ENCODE results near the gene SH3BP5L. TPM values are rescaled to one million over a fixed set of nuclear protein-coding genes. Genes with fewer than 3 reads are reported as not detected.
A peak's percentile ranks its signal among the peaks of the same experiment; 100 is the strongest.
"Not testable (repeated sequence)": the region's sequence is repeated elsewhere in the genome, so short reads cannot be mapped to it uniquely, and the experiment has no call there.

The SH3BP5L gene
- total RNA-seq, 1 donor from 2014 or later, result 25.6 TPM

DNA sequence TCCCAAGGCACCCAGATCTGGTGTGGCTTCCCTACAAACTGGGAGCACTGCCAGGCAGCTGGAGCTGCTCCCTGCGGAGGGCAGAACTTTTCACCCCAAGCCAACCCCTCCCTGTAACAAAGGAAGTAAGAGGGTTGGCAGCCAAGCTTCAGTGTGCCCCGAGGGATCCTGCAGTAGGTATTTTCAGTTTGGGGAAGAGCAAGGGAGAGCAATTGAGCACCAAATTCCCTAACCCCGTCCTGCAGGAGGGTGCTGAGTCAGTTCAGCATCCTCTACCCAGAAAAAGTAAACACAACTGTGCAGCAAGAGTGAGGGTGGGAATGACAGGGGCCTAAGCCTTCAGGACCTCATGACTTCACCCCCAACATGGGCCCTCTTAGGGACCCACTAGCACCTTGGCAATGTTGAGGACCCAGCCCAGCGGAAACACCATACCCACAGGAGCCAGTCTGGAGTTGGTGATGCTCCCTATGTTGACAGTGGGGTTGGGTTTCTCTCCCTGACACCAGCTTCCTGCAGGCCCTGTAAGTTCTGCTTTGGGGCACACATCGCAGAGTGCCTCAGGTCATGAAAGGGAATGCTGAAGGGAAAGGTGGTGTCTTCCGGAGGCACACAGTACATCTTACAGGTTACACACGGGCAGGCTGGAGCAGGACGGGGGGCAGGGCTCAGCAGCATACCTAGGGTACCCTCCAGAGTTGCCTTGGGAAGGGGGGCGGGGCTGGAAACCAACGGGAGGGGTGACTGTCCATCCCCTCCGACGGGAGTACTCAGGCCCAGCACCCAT, 14.8 kb downstream of the SH3BP5L start:
- H3K4me3 ChIP-seq (ENCODE audit: low read depth, low read length), result no peak overlapping the region
- TF ChIP-seq, protein P1, sequence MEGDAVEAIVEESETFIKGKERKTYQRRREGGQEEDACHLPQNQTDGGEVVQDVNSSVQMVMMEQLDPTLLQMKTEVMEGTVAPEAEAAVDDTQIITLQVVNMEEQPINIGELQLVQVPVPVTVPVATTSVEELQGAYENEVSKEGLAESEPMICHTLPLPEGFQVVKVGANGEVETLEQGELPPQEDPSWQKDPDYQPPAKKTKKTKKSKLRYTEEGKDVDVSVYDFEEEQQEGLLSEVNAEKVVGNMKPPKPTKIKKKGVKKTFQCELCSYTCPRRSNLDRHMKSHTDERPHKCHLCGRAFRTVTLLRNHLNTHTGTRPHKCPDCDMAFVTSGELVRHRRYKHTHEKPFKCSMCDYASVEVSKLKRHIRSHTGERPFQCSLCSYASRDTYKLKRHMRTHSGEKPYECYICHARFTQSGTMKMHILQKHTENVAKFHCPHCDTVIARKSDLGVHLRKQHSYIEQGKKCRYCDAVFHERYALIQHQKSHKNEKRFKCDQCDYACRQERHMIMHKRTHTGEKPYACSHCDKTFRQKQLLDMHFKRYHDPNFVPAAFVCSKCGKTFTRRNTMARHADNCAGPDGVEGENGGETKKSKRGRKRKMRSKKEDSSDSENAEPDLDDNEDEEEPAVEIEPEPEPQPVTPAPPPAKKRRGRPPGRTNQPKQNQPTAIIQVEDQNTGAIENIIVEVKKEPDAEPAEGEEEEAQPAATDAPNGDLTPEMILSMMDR (conservative IDR thresholded peaks at IDR 0.05; ENCODE audit: low read depth, low read length), result no peak

DNA sequence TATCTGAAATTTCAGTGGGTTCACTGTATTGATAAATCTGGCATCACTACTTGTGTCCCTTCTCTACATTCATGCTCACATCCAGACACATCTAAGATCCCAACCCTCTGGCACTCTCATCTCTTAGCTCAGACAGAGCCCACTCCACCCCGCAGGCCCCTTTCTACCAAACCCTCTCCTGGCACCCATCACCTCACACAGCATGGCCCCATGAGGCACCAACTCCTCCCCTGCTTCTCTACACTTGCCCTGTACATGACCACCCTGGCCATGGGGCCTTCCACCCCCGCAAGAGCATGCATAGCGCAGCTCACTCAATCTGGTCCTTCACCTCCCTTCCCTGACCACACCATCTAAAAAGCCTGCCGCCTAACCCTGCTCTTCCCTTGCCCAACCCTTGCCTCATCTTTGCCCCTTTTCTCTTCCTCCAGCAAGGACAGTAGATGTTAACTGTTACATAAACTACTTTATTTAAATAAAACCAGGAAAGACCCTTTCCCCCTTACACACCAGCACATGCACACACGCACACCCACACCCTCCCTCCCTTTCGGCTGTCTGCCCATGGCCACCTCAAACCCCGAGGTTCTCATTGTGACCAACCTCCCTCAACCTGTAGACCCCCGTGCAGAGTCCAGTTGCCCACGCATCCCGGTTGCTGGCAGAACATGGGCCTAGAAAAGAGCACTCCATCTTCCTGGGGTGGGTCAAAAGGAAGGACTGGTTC, 15.6 kb downstream of the SH3BP5L start:
- H3K4me3 ChIP-seq (ENCODE audit: low read depth, low read length), result no peak overlapping the region
- no peak for DNase-seq (ENCODE audit: low read depth)
- TF ChIP-seq, protein P1 (conservative IDR thresholded peaks at IDR 0.05; ENCODE audit: low read depth, low read length), result no peak

More for the DNA sequence above, 14.8 kb downstream of the SH3BP5L start:
- DNase-seq (ENCODE audit: low read depth), result no peak

DNA sequence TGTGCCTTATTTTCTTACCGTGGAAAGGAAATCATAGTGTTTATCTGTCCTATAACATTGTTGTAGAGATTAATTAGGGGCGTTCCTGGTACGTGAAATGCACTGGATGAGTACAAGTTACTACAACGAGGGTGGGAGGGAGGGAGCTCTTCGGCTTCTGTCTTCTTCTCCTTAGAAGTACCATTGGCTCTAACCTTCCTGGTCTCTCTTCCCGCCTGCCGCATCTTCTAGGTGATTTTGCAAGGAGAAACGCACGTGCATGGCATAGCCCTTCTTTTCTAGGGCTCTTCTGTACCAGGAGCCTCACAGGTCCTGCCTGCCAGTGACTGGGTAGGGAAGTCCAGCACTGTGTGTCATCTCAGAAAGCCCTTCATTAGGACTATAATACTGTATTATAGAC, 16.8 kb downstream of the SH3BP5L start:
- no peak for DNase-seq (ENCODE audit: low read depth)
- no peak overlapping the region for H3K4me3 ChIP-seq (ENCODE audit: low read depth, low read length)
- TF ChIP-seq, protein P1 (conservative IDR thresholded peaks at IDR 0.05; ENCODE audit: low read depth, low read length), result no peak

DNA sequence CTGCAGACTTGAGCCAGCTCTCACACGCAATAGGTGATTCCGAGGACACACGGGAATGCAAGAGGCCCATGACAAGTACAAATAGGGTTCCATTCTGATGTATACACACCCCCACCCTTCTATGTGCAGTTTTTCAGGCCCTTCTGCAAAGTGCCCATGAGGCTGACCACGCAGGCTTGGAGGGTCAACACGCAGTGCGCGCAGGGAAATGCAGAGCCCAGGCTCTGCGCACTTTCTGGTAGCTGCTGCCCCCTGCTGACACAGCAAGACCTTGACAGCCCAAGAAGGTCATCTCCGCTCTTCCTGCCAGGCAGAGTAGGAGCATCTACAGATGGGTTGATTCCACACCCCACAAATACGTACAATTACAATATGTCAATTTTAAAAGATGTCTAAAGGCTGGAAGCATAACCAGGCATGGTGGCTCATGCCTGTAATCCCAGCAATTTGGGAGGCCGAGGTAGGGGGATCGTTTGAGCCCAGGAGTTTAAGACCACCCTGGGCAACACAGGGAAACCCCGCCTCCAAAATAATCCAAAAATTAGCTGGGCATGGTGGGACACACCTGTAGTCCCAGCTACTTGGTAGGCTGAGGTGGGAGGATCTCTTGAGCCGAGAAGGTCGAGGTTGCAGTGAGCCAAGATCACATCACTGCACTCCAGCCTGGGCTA, 18.5 kb downstream of the SH3BP5L start:
- TF ChIP-seq, protein P1 (conservative IDR thresholded peaks at IDR 0.05; ENCODE audit: low read depth, low read length), result peak; percentile 96
- no peak overlapping the region for H3K4me3 ChIP-seq (ENCODE audit: low read depth, low read length)
- DNase-seq (ENCODE audit: low read depth), result no peak

DNA sequence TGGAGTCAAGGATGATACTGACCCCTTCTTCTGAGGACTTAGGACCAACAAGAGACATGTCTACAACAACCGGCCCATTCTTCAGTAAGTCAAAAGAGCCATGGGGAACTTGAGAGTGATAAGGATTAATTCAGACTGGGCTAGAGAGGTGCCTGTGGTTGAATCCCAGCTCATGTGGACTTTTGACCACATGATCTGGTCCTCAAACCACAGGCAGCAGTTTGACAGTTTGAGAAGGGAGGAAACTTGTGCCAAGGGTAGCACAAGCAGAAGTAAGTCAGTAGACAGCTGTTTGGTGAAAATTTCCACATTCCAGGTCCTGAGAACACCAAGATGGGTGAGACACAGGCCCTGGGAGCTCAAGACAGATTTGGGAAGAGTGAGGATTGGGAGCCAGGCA, 19.8 kb downstream of the SH3BP5L start:
- no peak for DNase-seq (ENCODE audit: low read depth)
- H3K4me3 ChIP-seq (ENCODE audit: low read depth, low read length), result no peak overlapping the region
- TF ChIP-seq, protein P1 (conservative IDR thresholded peaks at IDR 0.05; ENCODE audit: low read depth, low read length), result no peak

DNA sequence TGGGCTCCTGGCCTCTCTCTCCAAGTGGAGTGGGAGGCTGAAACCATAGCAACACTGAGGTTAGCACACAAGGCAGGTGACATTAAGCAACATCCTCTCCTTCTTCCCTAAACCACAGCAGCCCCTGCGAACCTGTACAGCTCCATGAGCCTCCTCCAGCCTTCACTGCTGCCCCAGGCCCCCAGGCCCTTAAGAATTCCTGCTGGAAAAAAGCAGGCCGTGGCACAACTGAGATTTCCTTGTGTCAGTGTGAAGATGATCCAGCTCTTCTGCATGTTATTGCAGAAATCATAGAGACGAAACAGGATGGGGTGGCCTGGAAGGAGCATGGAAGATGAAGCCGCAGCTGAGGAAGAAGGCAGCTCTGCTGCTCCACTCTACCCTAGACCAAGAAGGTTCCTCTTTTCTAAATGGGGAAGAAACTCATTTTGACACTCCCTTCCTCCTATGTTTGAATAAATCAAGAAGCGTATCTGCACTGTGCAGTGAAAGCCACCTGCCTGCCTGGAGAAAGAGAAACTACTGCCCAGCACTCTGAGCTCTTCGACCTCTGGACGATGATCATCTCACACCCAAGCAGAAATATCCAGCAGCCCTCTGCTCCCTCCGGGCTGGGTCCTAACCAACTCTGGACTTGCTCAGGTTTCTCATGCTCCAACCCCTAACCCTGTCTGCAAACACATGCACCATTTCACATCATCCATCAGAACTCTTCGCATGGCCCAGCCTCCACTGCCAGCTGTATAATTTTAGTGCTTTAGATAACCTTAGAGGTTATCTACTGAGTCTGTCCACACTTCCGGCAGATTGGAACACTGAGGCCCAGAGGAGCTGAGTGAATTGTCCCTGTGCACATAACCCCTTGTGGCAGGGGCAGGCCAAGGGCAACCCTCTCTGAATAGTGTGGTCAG, 20.7 kb downstream of the SH3BP5L start:
- TF ChIP-seq, protein P1 (conservative IDR thresholded peaks at IDR 0.05; ENCODE audit: low read depth, low read length), result no peak
- H3K4me3 ChIP-seq (ENCODE audit: low read depth, low read length), result no peak overlapping the region
- no peak for DNase-seq (ENCODE audit: low read depth)

DNA sequence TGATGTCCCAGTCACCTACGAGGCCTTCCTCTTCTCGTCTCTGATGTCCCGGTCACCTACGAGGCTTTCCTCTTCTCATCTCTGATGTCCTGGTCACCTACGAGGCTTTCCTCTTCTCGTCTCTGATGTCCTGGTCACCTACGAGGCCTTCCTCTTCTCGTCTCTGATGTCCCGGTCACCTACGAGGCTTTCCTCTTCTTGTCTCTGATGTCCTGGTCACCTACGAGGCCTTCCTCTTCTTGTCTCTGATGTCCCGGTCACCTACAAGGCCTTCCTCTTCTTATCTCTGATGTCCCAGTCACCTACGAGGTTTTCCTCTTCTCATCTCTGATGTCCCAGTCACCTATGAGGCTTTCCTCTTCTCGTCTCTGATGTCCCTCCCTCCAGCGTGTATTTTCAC, 22.2 kb downstream of the SH3BP5L start:
- not testable (repeated sequence) for DNase-seq (ENCODE audit: low read depth); H3K4me3 ChIP-seq (ENCODE audit: low read depth, low read length)

Measured in epithelial cell of proximal tubule (primary cell).